HCT116 (cell line): ENCODE results near the gene AK4. TPM values are rescaled to one million over a fixed set of nuclear protein-coding genes. Genes with fewer than 3 reads are reported as not detected.

ENCODE experiments used
- ATAC-seq: fragments of 200-7000 bp; cut with Tn5 transposase; 2 replicates; pipeline ENCODE4 v1.9.1; 2020; ENCODE audit warnings: mild to moderate bottlenecking, moderate library complexity
- BruUV-seq: library from RNA; stranded (reverse); fragments of 400-500 nt; replicated peaks from 2 replicates; lab custom pipeline; 2021; lab: Mats Ljungman, UMichigan
- CTCF ChIA-PET: fragments of 300-600 bp; sonication (Branson Sonifier 250); formaldehyde crosslinking; loops from one replicate; lab custom pipeline; 2021; ENCODE audit warnings: antibody characterized with exemption; lab: Charles Lee
- POLR2A ChIA-PET: fragments of 300-600, 350-600 bp; sonication (Branson Sonifier 250); formaldehyde crosslinking; loops from one replicate; lab custom pipeline; 2021; ENCODE audit warnings: antibody characterized with exemption; lab: Charles Lee
- RAD21 ChIA-PET, 2 experiments: fragments of 300-600 bp; sonication (Branson Sonifier 250); formaldehyde crosslinking; loops; one replicate each; lab custom pipeline; 2023; ENCODE audit warnings: low total read pairs in 2 of 2; ENCODE audit not compliant: uncharacterized antibody in 2 of 2, unreplicated experiment in 2 of 2, low non-redundant PET in 1 of 2; lab: Charles Lee
- DNase-seq: peaks from one replicate; pipeline ENCODE4 v3.0.0-alpha.2; 2010; ENCODE audit warnings: low read depth, low spot score
- H2AFZ ChIP-seq: fragments of 200-600 bp; shearing (Covaris generic), sonication (generic); 2 replicates; pipeline ENCODE4 v1.6.1; 2017; ENCODE audit warnings: low read depth, mixed run types, mixed read lengths, antibody characterized with exemption, low read length; ENCODE audit not compliant: poor library complexity, severe bottlenecking
- H3K27ac ChIP-seq: 2 replicates; pipeline ENCODE4 v1.5.1; 2012; ENCODE audit warnings: low read depth, low read length
- H3K27me3 ChIP-seq: fragments of 200-600 bp; sonication (generic); 2 replicates; pipeline ENCODE4 v1.6.1; 2016; ENCODE audit warnings: mixed run types, low read length, mixed read lengths; ENCODE audit not compliant: insufficient read depth
- H3K36me3 ChIP-seq, 2 experiments: fragments of 200-500 bp in 1 of 2; fragments of 200-600 bp in 1 of 2; sonication (Bioruptor generic) in 1 of 2; sonication (generic) in 1 of 2; 2 replicates each; pipeline versions ENCODE4 v1.5.1 to v1.6.1; 2014 to 2016; ENCODE audit warnings: low read length in 2 of 2, inconsistent platforms in 1 of 2, mixed read lengths in 1 of 2, mixed run types in 1 of 2; ENCODE audit not compliant: insufficient read depth in 2 of 2, control insufficient read depth in 1 of 2
- H3K4me1 ChIP-seq, 2 experiments: fragments of 200-600 bp in 1 of 2; sonication (generic) in 1 of 2; 2 replicates each; pipeline versions ENCODE4 v1.5.1 to v1.6.1; 2012 to 2017; ENCODE audit warnings: low read length in 2 of 2, inconsistent platforms in 1 of 2, mild to moderate bottlenecking in 1 of 2, mixed read lengths in 1 of 2, mixed run types in 1 of 2, moderate library complexity in 1 of 2; ENCODE audit not compliant: insufficient read depth in 2 of 2, control insufficient read depth in 1 of 2
- H3K4me2 ChIP-seq: fragments of 200-600 bp; sonication (generic); 2 replicates; pipeline ENCODE4 v1.6.1; 2017; ENCODE audit warnings: mixed run types, low read length, mixed read lengths
- H3K4me3 ChIP-seq, 2 experiments: fragments of 200-600 bp in 1 of 2; sonication (generic) in 1 of 2; replicated peaks in 1 of 2; 2 replicates each; pipeline ENCODE4 v1.5.1; 2011 to 2016; ENCODE audit warnings: low read length in 2 of 2, control low read depth in 1 of 2, low read depth in 1 of 2, mild to moderate bottlenecking in 1 of 2, mixed read lengths in 1 of 2, mixed run types in 1 of 2
- H3K79me2 ChIP-seq: fragments of 200-600 bp; sonication (generic); 2 replicates; pipeline ENCODE4 v1.6.1; 2017; ENCODE audit warnings: mild to moderate bottlenecking, mixed run types, low read length, moderate library complexity, mixed read lengths; ENCODE audit not compliant: insufficient read depth
- H3K9ac ChIP-seq: fragments of 200-600 bp; sonication (generic); 2 replicates; pipeline ENCODE4 v1.6.1; 2016; ENCODE audit warnings: low read length, mixed read lengths
- H3K9me2 ChIP-seq: fragments of 200-600 bp; sonication (generic), shearing (Covaris generic); 2 replicates; pipeline ENCODE4 v1.6.1; 2017; ENCODE audit warnings: mixed run types, mild to moderate bottlenecking, moderate library complexity; ENCODE audit not compliant: insufficient read depth
- H3K9me3 ChIP-seq, 2 experiments: fragments of 200-500 bp in 1 of 2; fragments of 200-600 bp in 1 of 2; sonication (Bioruptor generic) in 1 of 2; sonication (generic) in 1 of 2; 2 replicates each; pipeline ENCODE4 v1.6.1; 2014 to 2017; ENCODE audit warnings: low read length in 2 of 2, mixed read lengths in 2 of 2, inconsistent platforms in 1 of 2, low read depth in 1 of 2, mild to moderate bottlenecking in 1 of 2, mixed run types in 1 of 2, moderate library complexity in 1 of 2; ENCODE audit not compliant: control insufficient read depth in 1 of 2, insufficient read depth in 1 of 2
- H4K20me1 ChIP-seq: fragments of 200-600 bp; sonication (generic), shearing (Covaris generic); 2 replicates; pipeline ENCODE4 v1.6.1; 2017; ENCODE audit warnings: mixed run types, mild to moderate bottlenecking, moderate library complexity; ENCODE audit not compliant: insufficient read depth
- CEBPB ChIP-seq: IDR thresholded peaks from 2 replicates; pipeline ENCODE4 v1.6.1; 2012; ENCODE audit warnings: low read depth
- EGR1 ChIP-seq: IDR thresholded peaks from 2 replicates; pipeline ENCODE4 v1.6.1; 2012; ENCODE audit warnings: low read depth
- ELF1 ChIP-seq: IDR thresholded peaks from 2 replicates; pipeline ENCODE4 v1.6.1; 2012; ENCODE audit warnings: low read depth, borderline replicate concordance
- EZH2 ChIP-seq: fragments of 200-600 bp; sonication (generic); IDR thresholded peaks from 2 replicates; pipeline ENCODE4 v1.6.1; 2017; ENCODE audit warnings: antibody characterized with exemption, mixed run types
- EZH2phosphoT487 ChIP-seq: fragments of 200-600 bp; IDR thresholded peaks from 2 replicates; pipeline ENCODE4 v1.6.1; 2018; ENCODE audit warnings: antibody characterized with exemption, borderline replicate concordance
- FOSL1 ChIP-seq: IDR thresholded peaks from 2 replicates; pipeline ENCODE4 v1.6.1; 2012; ENCODE audit warnings: low read depth
- JUND ChIP-seq: IDR thresholded peaks from 2 replicates; pipeline ENCODE4 v1.6.1; 2012
- POLR2A ChIP-seq: IDR thresholded peaks from 2 replicates; pipeline ENCODE4 v1.7.0; 2011; ENCODE audit warnings: borderline replicate concordance; ENCODE audit not compliant: insufficient read depth, insufficient read length; ENCODE audit errors: extremely low read depth
- POLR2AphosphoS5 ChIP-seq: IDR thresholded peaks from 2 replicates; pipeline ENCODE4 v1.6.1; 2011; ENCODE audit warnings: mild to moderate bottlenecking, low read depth, low read length, moderate library complexity
- RAD21 ChIP-seq: IDR thresholded peaks from 2 replicates; pipeline ENCODE4 v1.6.1; 2012; ENCODE audit warnings: low read depth, mild to moderate bottlenecking
- SIN3A ChIP-seq: IDR thresholded peaks from 2 replicates; pipeline ENCODE4 v1.6.1; 2012; ENCODE audit warnings: low read depth
- SP1 ChIP-seq: IDR thresholded peaks from 2 replicates; pipeline ENCODE4 v1.6.1; 2012; ENCODE audit warnings: low read depth
- SRF ChIP-seq: IDR thresholded peaks from 2 replicates; pipeline ENCODE4 v1.6.1; 2012; ENCODE audit warnings: low read depth
- YY1 ChIP-seq: IDR thresholded peaks from 2 replicates; pipeline ENCODE4 v1.6.1; 2011; ENCODE audit warnings: low read length, low read depth, moderate library complexity, mild to moderate bottlenecking; ENCODE audit not compliant: insufficient replicate concordance; ENCODE audit errors: extremely low read depth
- ZBTB33 ChIP-seq: IDR thresholded peaks from 2 replicates; pipeline ENCODE4 v1.6.1; 2011; ENCODE audit warnings: mild to moderate bottlenecking, low read length, moderate library complexity; ENCODE audit not compliant: insufficient replicate concordance; ENCODE audit errors: extremely low read depth
- ZNF274 ChIP-seq: fragments of 200-500 bp; sonication (Bioruptor generic); IDR thresholded peaks from 2 replicates; pipeline ENCODE4 v1.6.1; 2014; ENCODE audit warnings: mild to moderate bottlenecking, low read depth, low read length, inconsistent platforms
- intact Hi-C: fragments of 100-400 bp; cut with micrococcal nuclease; formaldehyde crosslinking; loops from 2 replicates; pipeline ENCODE4 v1.10.0; 2022
- total RNA-seq: library from RNA; stranded (reverse); gene quantifications from one replicate; pipeline ENCODE4 v1.2.1, GENCODE V29; 2021; ENCODE audit not compliant: unreplicated experiment
- TF ChIP-seq, protein P1 (sequence below), 3 experiments: fragments of 200-600 bp in 1 of 3; sonication (generic) in 1 of 3; IDR thresholded peaks in 2 of 3; conservative IDR thresholded peaks in 1 of 3; 2 replicates each; pipeline ENCODE4 v1.5.1; 2012 to 2017; ENCODE audit warnings: low read depth in 2 of 3, low read length in 2 of 3, antibody characterized with exemption in 1 of 3, borderline replicate concordance in 1 of 3, control low read depth in 1 of 3, mild to moderate bottlenecking in 1 of 3, mixed read lengths in 1 of 3, mixed run types in 1 of 3, moderate library complexity in 1 of 3; ENCODE audit not compliant: insufficient read depth in 1 of 3
- TF ChIP-seq, protein P2 (sequence below): IDR thresholded peaks from 2 replicates; pipeline ENCODE4 v1.6.1; 2012
- TF ChIP-seq, protein P3 (sequence below): IDR thresholded peaks from 2 replicates; pipeline ENCODE4 v1.6.1; 2012; ENCODE audit warnings: low read depth

AK4 gene
- total RNA-seq, 1 experiment from 2014 or later, result 51.5 TPM

DNA sequence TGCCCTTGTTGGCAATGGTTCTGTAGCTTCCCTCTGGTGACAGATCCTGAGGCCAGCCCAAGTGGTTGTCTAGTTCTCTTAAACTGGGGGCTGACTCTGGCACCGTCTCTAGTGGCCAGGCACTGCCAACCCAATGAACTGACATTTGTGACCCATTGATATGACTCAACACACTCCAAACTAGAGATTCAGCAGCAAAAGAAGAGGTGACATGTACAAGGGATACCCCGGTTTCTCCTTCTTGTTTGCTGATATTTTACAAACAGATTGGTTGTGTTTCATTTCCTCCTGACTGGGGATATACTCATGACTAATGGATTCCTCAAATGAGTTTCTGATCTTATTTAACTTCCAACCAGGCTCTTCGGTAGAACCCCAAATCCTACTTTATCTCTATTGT, 95.5 kb downstream of the AK4 start:
- Histone ChIP-seq H3K27ac (no peak overlapping the region), H3K36me3 (no peaks in the 10 kb centered on the region), H3K27me3 (no peaks in the 10 kb centered on the region), H3K4me1 (no peaks in the 10 kb centered on the region), H4K20me1 (no peaks in the 10 kb centered on the region), H3K4me3 (no peak overlapping the region), H3K9me2 (no peaks in the 10 kb centered on the region), H2AFZ (no peak overlapping the region), H3K79me2 (no peaks in the 10 kb centered on the region), H3K9ac (no peak overlapping the region), H3K9me3 (no peaks in the 10 kb centered on the region), H3K4me2 (no peak overlapping the region)
- no peak for ATAC-seq
- DNase-seq, result no peak
- ChIA-PET POLR2A (no interaction called here), RAD21 (no interaction called here), CTCF (no interaction called here)
- TF ChIP-seq JUND (no peak), ZNF274 (no peak), SP1 (no peak), CEBPB (no peak), YY1 (no peak), FOSL1 (no peak), EZH2 (no peak), POLR2A (no peak), EGR1 (no peak), RAD21 (no peak), SIN3A (no peak), EZH2phosphoT487 (no peak), SRF (no peak), ZBTB33 (no peak), ELF1 (no peak), POLR2AphosphoS5 (no peak)
- TF ChIP-seq, protein P1, sequence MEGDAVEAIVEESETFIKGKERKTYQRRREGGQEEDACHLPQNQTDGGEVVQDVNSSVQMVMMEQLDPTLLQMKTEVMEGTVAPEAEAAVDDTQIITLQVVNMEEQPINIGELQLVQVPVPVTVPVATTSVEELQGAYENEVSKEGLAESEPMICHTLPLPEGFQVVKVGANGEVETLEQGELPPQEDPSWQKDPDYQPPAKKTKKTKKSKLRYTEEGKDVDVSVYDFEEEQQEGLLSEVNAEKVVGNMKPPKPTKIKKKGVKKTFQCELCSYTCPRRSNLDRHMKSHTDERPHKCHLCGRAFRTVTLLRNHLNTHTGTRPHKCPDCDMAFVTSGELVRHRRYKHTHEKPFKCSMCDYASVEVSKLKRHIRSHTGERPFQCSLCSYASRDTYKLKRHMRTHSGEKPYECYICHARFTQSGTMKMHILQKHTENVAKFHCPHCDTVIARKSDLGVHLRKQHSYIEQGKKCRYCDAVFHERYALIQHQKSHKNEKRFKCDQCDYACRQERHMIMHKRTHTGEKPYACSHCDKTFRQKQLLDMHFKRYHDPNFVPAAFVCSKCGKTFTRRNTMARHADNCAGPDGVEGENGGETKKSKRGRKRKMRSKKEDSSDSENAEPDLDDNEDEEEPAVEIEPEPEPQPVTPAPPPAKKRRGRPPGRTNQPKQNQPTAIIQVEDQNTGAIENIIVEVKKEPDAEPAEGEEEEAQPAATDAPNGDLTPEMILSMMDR (IDR thresholded peaks at IDR 0.05 in 2 of 3, conservative IDR thresholded peaks at IDR 0.05 in 1 of 3; ENCODE audit: borderline replicate concordance in 1 of 3, insufficient read depth in 1 of 3, low read depth in 2 of 3, low read length in 2 of 3), result no peak
- TF ChIP-seq, protein P2, sequence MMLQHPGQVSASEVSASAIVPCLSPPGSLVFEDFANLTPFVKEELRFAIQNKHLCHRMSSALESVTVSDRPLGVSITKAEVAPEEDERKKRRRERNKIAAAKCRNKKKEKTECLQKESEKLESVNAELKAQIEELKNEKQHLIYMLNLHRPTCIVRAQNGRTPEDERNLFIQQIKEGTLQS, result no peak
- TF ChIP-seq, protein P3, sequence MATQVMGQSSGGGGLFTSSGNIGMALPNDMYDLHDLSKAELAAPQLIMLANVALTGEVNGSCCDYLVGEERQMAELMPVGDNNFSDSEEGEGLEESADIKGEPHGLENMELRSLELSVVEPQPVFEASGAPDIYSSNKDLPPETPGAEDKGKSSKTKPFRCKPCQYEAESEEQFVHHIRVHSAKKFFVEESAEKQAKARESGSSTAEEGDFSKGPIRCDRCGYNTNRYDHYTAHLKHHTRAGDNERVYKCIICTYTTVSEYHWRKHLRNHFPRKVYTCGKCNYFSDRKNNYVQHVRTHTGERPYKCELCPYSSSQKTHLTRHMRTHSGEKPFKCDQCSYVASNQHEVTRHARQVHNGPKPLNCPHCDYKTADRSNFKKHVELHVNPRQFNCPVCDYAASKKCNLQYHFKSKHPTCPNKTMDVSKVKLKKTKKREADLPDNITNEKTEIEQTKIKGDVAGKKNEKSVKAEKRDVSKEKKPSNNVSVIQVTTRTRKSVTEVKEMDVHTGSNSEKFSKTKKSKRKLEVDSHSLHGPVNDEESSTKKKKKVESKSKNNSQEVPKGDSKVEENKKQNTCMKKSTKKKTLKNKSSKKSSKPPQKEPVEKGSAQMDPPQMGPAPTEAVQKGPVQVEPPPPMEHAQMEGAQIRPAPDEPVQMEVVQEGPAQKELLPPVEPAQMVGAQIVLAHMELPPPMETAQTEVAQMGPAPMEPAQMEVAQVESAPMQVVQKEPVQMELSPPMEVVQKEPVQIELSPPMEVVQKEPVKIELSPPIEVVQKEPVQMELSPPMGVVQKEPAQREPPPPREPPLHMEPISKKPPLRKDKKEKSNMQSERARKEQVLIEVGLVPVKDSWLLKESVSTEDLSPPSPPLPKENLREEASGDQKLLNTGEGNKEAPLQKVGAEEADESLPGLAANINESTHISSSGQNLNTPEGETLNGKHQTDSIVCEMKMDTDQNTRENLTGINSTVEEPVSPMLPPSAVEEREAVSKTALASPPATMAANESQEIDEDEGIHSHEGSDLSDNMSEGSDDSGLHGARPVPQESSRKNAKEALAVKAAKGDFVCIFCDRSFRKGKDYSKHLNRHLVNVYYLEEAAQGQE, result no peak
- BruUV-seq, result no TSS peak
- intact Hi-C loops, result no loop called here
